H9 (cell line): ENCODE results near the gene DOCK7. TPM values are rescaled to one million over a fixed set of nuclear protein-coding genes. Genes with fewer than 3 reads are reported as not detected.

ENCODE experiments used
- DNase-seq: peaks from one replicate; pipeline ENCODE4 v3.0.0-alpha.2; 2017
- H2AFZ ChIP-seq: one replicate; pipeline ENCODE4 v1.6.1; 2013; ENCODE audit warnings: mild to moderate bottlenecking, low read length, control low read depth, moderate library complexity
- H2AK5ac ChIP-seq: 2 replicates; pipeline ENCODE4 v1.6.1; 2013; ENCODE audit warnings: low read length, control low read depth, mixed read lengths; ENCODE audit not compliant: insufficient read length
- H2BK120ac ChIP-seq: one replicate; pipeline ENCODE4 v1.6.1; 2013; ENCODE audit warnings: low read depth, mild to moderate bottlenecking, low read length, control low read depth, inconsistent platforms; ENCODE audit not compliant: poor library complexity, severe bottlenecking
- H2BK12ac ChIP-seq: 2 replicates; pipeline ENCODE4 v1.6.1; 2013; ENCODE audit warnings: low read length, control low read depth, mixed read lengths, low read depth; ENCODE audit not compliant: insufficient read length
- H2BK15ac ChIP-seq: 2 replicates; pipeline ENCODE4 v1.6.1; 2013; ENCODE audit warnings: low read depth, low read length, control low read depth
- H2BK20ac ChIP-seq: one replicate; pipeline ENCODE4 v1.6.1; 2013; ENCODE audit warnings: low read depth, mild to moderate bottlenecking, low read length, control low read depth, inconsistent platforms; ENCODE audit not compliant: poor library complexity, severe bottlenecking
- H2BK5ac ChIP-seq: 2 replicates; pipeline ENCODE4 v1.6.1; 2013; ENCODE audit warnings: low read length, control low read depth, mixed read lengths; ENCODE audit not compliant: insufficient read length
- H3K14ac ChIP-seq: 2 replicates; pipeline ENCODE4 v1.6.1; 2013; ENCODE audit warnings: low read length, control low read depth; ENCODE audit not compliant: insufficient read depth
- H3K18ac ChIP-seq: 2 replicates; pipeline ENCODE4 v1.6.1; 2013; ENCODE audit warnings: low read depth, mild to moderate bottlenecking, mixed read lengths, low read length, control low read depth; ENCODE audit not compliant: insufficient read length
- H3K23ac ChIP-seq: 2 replicates; pipeline ENCODE4 v1.6.1; 2013; ENCODE audit warnings: low read length, control low read depth, mixed read lengths, low read depth; ENCODE audit not compliant: insufficient read length
- H3K23me2 ChIP-seq: 2 replicates; pipeline ENCODE4 v1.6.1; 2013; ENCODE audit warnings: low read depth, mild to moderate bottlenecking, mixed read lengths, low read length, control low read depth; ENCODE audit not compliant: insufficient read length, poor library complexity, severe bottlenecking
- H3K27ac ChIP-seq: 2 replicates; pipeline ENCODE4 v1.5.1; 2013; ENCODE audit warnings: low read length, control low read depth, mixed read lengths, low read depth; ENCODE audit not compliant: insufficient read length
- H3K27me3 ChIP-seq: 2 replicates; pipeline ENCODE4 v1.6.1; 2013; ENCODE audit warnings: low read length, control low read depth, inconsistent platforms; ENCODE audit not compliant: insufficient read depth
- H3K4ac ChIP-seq: 2 replicates; pipeline ENCODE4 v1.6.1; 2013; ENCODE audit warnings: low read depth, mild to moderate bottlenecking, control low read depth, inconsistent platforms, low read length, moderate library complexity
- H3K4me1 ChIP-seq: 2 replicates; pipeline ENCODE4 v1.6.1; 2013; ENCODE audit warnings: low read length, control low read depth, inconsistent platforms; ENCODE audit not compliant: insufficient read depth
- H3K4me2 ChIP-seq: 2 replicates; pipeline ENCODE4 v1.6.1; 2013; ENCODE audit warnings: low read length, control low read depth, mixed read lengths; ENCODE audit not compliant: insufficient read length, insufficient read depth
- H3K56ac ChIP-seq: 2 replicates; pipeline ENCODE4 v1.6.1; 2013; ENCODE audit warnings: low read depth, mild to moderate bottlenecking, mixed read lengths, low read length, control low read depth; ENCODE audit not compliant: insufficient read length
- H3K79me1 ChIP-seq: 2 replicates; pipeline ENCODE4 v1.6.1; 2013; ENCODE audit warnings: low read depth, mild to moderate bottlenecking, moderate library complexity, low read length, control low read depth, inconsistent platforms; ENCODE audit not compliant: insufficient read depth, poor library complexity, severe bottlenecking
- H3K79me2 ChIP-seq: 2 replicates; pipeline ENCODE4 v1.6.1; 2013; ENCODE audit warnings: low read length, control low read depth, inconsistent platforms; ENCODE audit not compliant: insufficient read depth
- H3K9ac ChIP-seq: 2 replicates; pipeline ENCODE4 v1.6.1; 2013; ENCODE audit warnings: low read length, control low read depth, mixed read lengths; ENCODE audit not compliant: insufficient read length; ENCODE audit errors: extremely low read depth
- H3K9me3 ChIP-seq: one replicate; pipeline ENCODE4 v1.6.1; 2013; ENCODE audit warnings: low read depth, low read length, inconsistent platforms; ENCODE audit not compliant: control insufficient read depth
- H3T11ph ChIP-seq: one replicate; pipeline ENCODE4 v1.6.1; 2013; ENCODE audit warnings: mild to moderate bottlenecking, low read length, control low read depth, inconsistent platforms
- H4K20me1 ChIP-seq: one replicate; pipeline ENCODE4 v1.6.1; 2013; ENCODE audit not compliant: control insufficient read depth, insufficient read length, insufficient read depth
- H4K5ac ChIP-seq: 2 replicates; pipeline ENCODE4 v1.6.1; 2013; ENCODE audit warnings: low read depth, mild to moderate bottlenecking, mixed read lengths, low read length, control low read depth; ENCODE audit not compliant: insufficient read length
- H4K8ac ChIP-seq: replicated peaks from 2 replicates; pipeline ENCODE4 v1.6.1; 2013; ENCODE audit warnings: low read length, control low read depth, mixed read lengths, low read depth; ENCODE audit not compliant: insufficient read length
- H4K91ac ChIP-seq: 2 replicates; pipeline ENCODE4 v1.6.1; 2013; ENCODE audit warnings: low read depth, mild to moderate bottlenecking, moderate library complexity, mixed read lengths, low read length, control low read depth; ENCODE audit not compliant: insufficient read length
- H3K27ac Mint-ChIP-seq, 3 experiments: 2 replicates in 2 of 3; 3 replicates in 1 of 3; pipeline ENCODE4 v1.8.0; 2020 to 2021; ENCODE audit warnings: mixed read lengths in 3 of 3, mild to moderate bottlenecking in 1 of 3, moderate library complexity in 1 of 3
- H3K27me3 Mint-ChIP-seq: 2 replicates; pipeline ENCODE4 v1.8.0; 2021; ENCODE audit warnings: low read depth, mild to moderate bottlenecking, moderate library complexity, mixed read lengths
- H3K36me3 Mint-ChIP-seq, 3 experiments: 2 replicates in 2 of 3; 3 replicates in 1 of 3; pipeline ENCODE4 v1.8.0; 2020 to 2021; ENCODE audit warnings: low read depth in 3 of 3, mixed read lengths in 3 of 3; ENCODE audit not compliant: insufficient read depth in 1 of 3
- H3K4me1 Mint-ChIP-seq, 2 experiments: 2 replicates each; pipeline ENCODE4 v1.8.0; 2020; ENCODE audit warnings: mixed read lengths in 2 of 2
- H3K4me3 Mint-ChIP-seq, 2 experiments: 2 replicates in 1 of 2; 3 replicates in 1 of 2; pipeline ENCODE4 v1.8.0; 2020 to 2021; ENCODE audit warnings: mild to moderate bottlenecking in 2 of 2, mixed read lengths in 2 of 2, moderate library complexity in 1 of 2
- H3K9me3 Mint-ChIP-seq, 2 experiments: 2 replicates in 1 of 2; 3 replicates in 1 of 2; pipeline ENCODE4 v1.8.0; 2020; ENCODE audit warnings: mild to moderate bottlenecking in 2 of 2, mixed read lengths in 2 of 2, moderate library complexity in 1 of 2
- CTCF ChIP-seq: fragments of 200-600 bp; sonication (generic); conservative IDR thresholded peaks from 3 replicates; pipeline ENCODE4 v1.8.0; 2021; ENCODE audit warnings: antibody characterized with exemption, mild to moderate bottlenecking
- WGBS: extraction: QIAGEN DNeasy Blood & Tissue Kit; methylation state at CpG from one replicate; pipeline ENCODE4 v1.1.7; 2013; ENCODE audit warnings: missing lambda C conversion rate, low lambda C conversion rate, mixed read lengths; ENCODE audit not compliant: insufficient read length; ENCODE audit errors: extremely low coverage; 5-methylcytosine and 5-hydroxymethylcytosine counted together
- total RNA-seq: library from RNA; stranded (reverse); gene quantifications from 2 replicates; pipeline ENCODE4 v1.2.1, GENCODE V29; 2021

The DOCK7 gene
- total RNA-seq, 1 experiment from 2014 or later = 36.8 TPM

GRCh38 chr1:62481681-62482080 is 206.5 kb downstream of the DOCK7 start:
- peaks cover 0 to 4% (median 0%) of the 10 kb centered on the region in 3 experiments; a peak in 2 of 7 replicates for H3K36me3 Mint-ChIP-seq
- H3K27me3 Mint-ChIP-seq = no peaks in the 10 kb centered on the region
- Histone ChIP-seq H3K56ac (no peak overlapping the region), H2AFZ (no peak overlapping the region), H3K18ac (no peak overlapping the region), H3K79me1 (no peaks in the 10 kb centered on the region), H2BK15ac (no peak overlapping the region), H2BK5ac (no peak overlapping the region), H3K27me3 (no peaks in the 10 kb centered on the region), H3K14ac (no peak overlapping the region), H3K4me2 (no peak overlapping the region), H3K9me3 (no peaks in the 10 kb centered on the region), H3K79me2 (no peaks in the 10 kb centered on the region), H4K20me1 (no peaks in the 10 kb centered on the region), H4K91ac (no peak overlapping the region), H2BK20ac (no peak overlapping the region), H3T11ph (no peak overlapping the region), H3K4me1 (no peaks in the 10 kb centered on the region), H3K23me2 (no peaks in the 10 kb centered on the region), H3K9ac (no peak overlapping the region), H2BK120ac (no peak overlapping the region), H3K4ac (no peak overlapping the region), H4K5ac (no peak overlapping the region), H3K23ac (no peak overlapping the region), H4K8ac (no peak overlapping the region), H3K27ac (no peak overlapping the region), H2BK12ac (no peak overlapping the region), H2AK5ac (no peak overlapping the region)
- H3K9me3 Mint-ChIP-seq = no peaks in the 10 kb centered on the region
- no CpG with 5 or more reads among the region's 3 CpGs for WGBS
- no peak overlapping the region for H3K4me3 Mint-ChIP-seq
- peaks cover 10% of the 10 kb centered on the region in 2 experiments for H3K4me1 Mint-ChIP-seq
- TF ChIP-seq CTCF = no peak
- DNase-seq = no peak
- peak overlapping the region in 1 of 3 experiments; percentile 50; a peak in 1 of 7 replicates for H3K27ac Mint-ChIP-seq
